Mucosa of descending colon (tissue), 3 donors: ENCODE results near the gene PEX11B. TPM values are rescaled to one million over a fixed set of nuclear protein-coding genes. Genes with fewer than 3 reads are reported as not detected.
"Not testable (repeated sequence)": the region's sequence is repeated elsewhere in the genome, so short reads cannot be mapped to it uniquely, and the experiment has no call there.

ENCODE experiments used
- ATAC-seq: fragments of 200-7000 bp; cut with Tn5 transposase; one replicate; pipeline ENCODE4 v1.9.1; 2020; ENCODE audit warnings: mild to moderate bottlenecking, moderate library complexity
- DNase-seq, 3 donors: peaks; one replicate each; pipeline ENCODE4 v3.0.0-alpha.2; 2020
- H3K36me3 ChIP-seq: fragments of 200-600 bp; one replicate; pipeline ENCODE4 v1.8.0; 2021; ENCODE audit warnings: low read depth, mild to moderate bottlenecking
- H3K4me1 ChIP-seq: fragments of 200-600 bp; one replicate; pipeline ENCODE4 v1.8.0; 2021; ENCODE audit warnings: low read depth, mild to moderate bottlenecking
- H3K4me3 ChIP-seq: fragments of 200-600 bp; one replicate; pipeline ENCODE4 v1.8.0; 2021; ENCODE audit warnings: mild to moderate bottlenecking
- H3K9me3 ChIP-seq: fragments of 200-600 bp; one replicate; pipeline ENCODE4 v1.8.0; 2021; ENCODE audit warnings: mild to moderate bottlenecking
- intact Hi-C, 2 donors: fragments of 100-400 bp; cut with DNase I in 1 of 2; cut with micrococcal nuclease in 1 of 2; formaldehyde crosslinking; loops; one replicate each; pipeline versions ENCODE4 v1.11.0 to v1.11.1; 2022; cut with DNase I, micrococcal nuclease
- total RNA-seq, 3 donors: library from RNA; stranded (reverse); fragmentation: NEBNext Ultra II Directional in 2 of 3; extraction: Animal tissue kit (Norgen Biotek cat#: 25700) in 2 of 3; gene quantifications; one replicate each; pipeline versions ENCODE4 v1.2.1 to v1.2.4, GENCODE V29; 2021 to 2023
- TF ChIP-seq, protein P1 (sequence below): fragments of 200-600 bp; IDR thresholded peaks from one replicate; pipeline ENCODE4 v1.8.0; 2022; ENCODE audit warnings: antibody characterized with exemption, mild to moderate bottlenecking
- donor health status: DM: no; HTN: no; CAD: no; lungs with moderate emphysema.
- donor health status: DM: no; HTN: no; CAD: no.
- donor health status: DM: no; HTN: yes; CAD: no.

PEX11B gene
- total RNA-seq, 3 donors from 2014 or later, result 25.5 to 34.8 (median 33.3) TPM

- ATAC-seq (no peak), DNase-seq (no peak)
- intact Hi-C loops, result no loop called here
- Histone ChIP-seq H3K4me1 (no peaks in the 10 kb centered on the region), H3K4me3 (no peak overlapping the region), H3K36me3 (no peaks in the 10 kb centered on the region), H3K9me3 (no peaks in the 10 kb centered on the region)
- TF ChIP-seq, protein P1, sequence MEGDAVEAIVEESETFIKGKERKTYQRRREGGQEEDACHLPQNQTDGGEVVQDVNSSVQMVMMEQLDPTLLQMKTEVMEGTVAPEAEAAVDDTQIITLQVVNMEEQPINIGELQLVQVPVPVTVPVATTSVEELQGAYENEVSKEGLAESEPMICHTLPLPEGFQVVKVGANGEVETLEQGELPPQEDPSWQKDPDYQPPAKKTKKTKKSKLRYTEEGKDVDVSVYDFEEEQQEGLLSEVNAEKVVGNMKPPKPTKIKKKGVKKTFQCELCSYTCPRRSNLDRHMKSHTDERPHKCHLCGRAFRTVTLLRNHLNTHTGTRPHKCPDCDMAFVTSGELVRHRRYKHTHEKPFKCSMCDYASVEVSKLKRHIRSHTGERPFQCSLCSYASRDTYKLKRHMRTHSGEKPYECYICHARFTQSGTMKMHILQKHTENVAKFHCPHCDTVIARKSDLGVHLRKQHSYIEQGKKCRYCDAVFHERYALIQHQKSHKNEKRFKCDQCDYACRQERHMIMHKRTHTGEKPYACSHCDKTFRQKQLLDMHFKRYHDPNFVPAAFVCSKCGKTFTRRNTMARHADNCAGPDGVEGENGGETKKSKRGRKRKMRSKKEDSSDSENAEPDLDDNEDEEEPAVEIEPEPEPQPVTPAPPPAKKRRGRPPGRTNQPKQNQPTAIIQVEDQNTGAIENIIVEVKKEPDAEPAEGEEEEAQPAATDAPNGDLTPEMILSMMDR, result no peak
These were observed 18.9 kb upstream of the PEX11B start for GRCh38 chr1:145937436-145937835.

DNA sequence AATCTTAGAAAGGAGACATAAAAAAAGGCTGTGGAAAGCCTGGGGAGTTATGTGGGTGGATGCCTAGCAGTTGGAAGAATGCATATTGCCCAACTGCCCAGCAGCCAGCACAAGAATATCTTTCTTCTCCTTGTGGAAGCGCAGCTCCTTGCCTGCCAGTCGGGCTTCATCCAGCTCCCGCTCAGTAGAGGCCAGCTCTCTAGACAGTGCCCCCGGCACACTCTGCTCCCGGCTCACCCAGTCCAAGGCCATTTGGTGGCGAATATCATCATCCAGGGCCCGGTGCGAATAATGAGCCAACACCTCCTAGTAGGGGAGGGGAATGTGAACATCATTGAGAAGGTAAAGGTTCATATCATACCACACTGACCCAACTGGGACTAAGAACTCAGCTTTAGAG, 17.7 kb upstream of the PEX11B start:
- no peak overlapping the region for H3K4me3 ChIP-seq
- H3K9me3 ChIP-seq, result no peaks in the 10 kb centered on the region
- ATAC-seq (no peak), DNase-seq (no peak)
- no peaks in the 10 kb centered on the region for H3K36me3 ChIP-seq
- TF ChIP-seq, protein P1, result no peak
- no peaks in the 10 kb centered on the region for H3K4me1 ChIP-seq
- intact Hi-C loops, result no loop called here

- no peak overlapping the region for H3K4me3 ChIP-seq
- TF ChIP-seq, protein P1, result no peak
- ATAC-seq (peak; percentile 55), DNase-seq (no peak)
- no peaks in the 10 kb centered on the region for H3K9me3 ChIP-seq
- H3K36me3 ChIP-seq, result no peaks in the 10 kb centered on the region
- no peaks in the 10 kb centered on the region for H3K4me1 ChIP-seq
- intact Hi-C loops, result no loop called here
These were observed 17.2 kb upstream of the PEX11B start for GRCh38 chr1:145935708-145936107.

DNA sequence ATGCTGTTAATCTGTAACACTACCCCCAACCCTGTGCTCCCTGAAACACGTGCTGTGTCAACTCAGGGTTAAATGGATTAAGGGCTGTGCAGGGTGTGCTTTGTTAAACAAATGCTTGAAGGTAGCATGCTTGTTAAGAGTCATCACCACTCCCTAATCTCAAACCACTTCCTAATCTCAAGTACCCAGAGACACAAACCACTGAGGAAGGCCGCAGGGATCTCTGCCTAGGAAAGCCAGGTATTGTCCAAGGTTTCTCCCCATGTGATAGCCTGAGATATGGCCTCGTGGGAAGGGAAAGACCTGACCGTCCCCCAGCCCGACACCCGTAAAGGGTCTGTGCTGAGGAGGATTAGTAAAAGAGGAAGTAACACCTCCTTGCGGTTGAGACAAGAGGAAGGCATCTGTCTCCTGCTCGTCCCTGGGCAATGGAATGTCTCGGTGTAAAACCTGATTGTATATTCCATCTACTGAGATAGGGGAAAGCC, 14.0 kb upstream of the PEX11B start:
- H3K4me1 ChIP-seq, H3K36me3 ChIP-seq, H3K4me3 ChIP-seq, DNase-seq, ATAC-seq, H3K9me3 ChIP-seq, intact Hi-C loops: not testable (repeated sequence)

GRCh38 chr1:145927916-145928643, 9.6 kb upstream of the PEX11B start:
- peak overlapping the region; percentile 33 for H3K4me3 ChIP-seq
- TF ChIP-seq, protein P1, result no peak
- H3K9me3 ChIP-seq, result no peaks in the 10 kb centered on the region
- no peaks in the 10 kb centered on the region for H3K36me3 ChIP-seq
- intact Hi-C loops, result no loop called here
- ATAC-seq (peak; percentile 15), DNase-seq (peak in 1 of 3 donors; percentile 38)
- peaks cover 7% of the 10 kb centered on the region for H3K4me1 ChIP-seq

- Histone ChIP-seq H3K4me1 (peaks cover 7% of the 10 kb centered on the region), H3K36me3 (no peaks in the 10 kb centered on the region), H3K4me3 (peak within 1 kb of the TSS; percentile 33), H3K9me3 (no peaks in the 10 kb centered on the region)
- peak; percentile 93 to 97 (median 93) for DNase-seq
- intact Hi-C loops, result no loop called here
- TF ChIP-seq, protein P1, result peak; percentile 53
- ATAC-seq, result peak; percentile 99
These were observed 8.8 kb upstream of the PEX11B start, which contains the start of gene RBM8A for GRCh38 chr1:145927063-145927886. RBM8A (minus strand) TSS chr1:145927484; CDS start chr1:145927426, 58 bp downstream.
